Sigmoid colon (tissue), 7 donors: ENCODE data around the gene TMEM63A. TPM values are rescaled to one million over a fixed set of nuclear protein-coding genes. Genes with fewer than 3 reads are reported as not detected.

Experiments
- DNase-seq: peaks from one replicate; pipeline ENCODE4 v3.0.0-alpha.2; 2019
- H3K27ac ChIP-seq, 4 donors: fragments of 200-600 bp; sonication (generic); one replicate each; pipeline ENCODE4 v1.5.1; 2016 to 2019; ENCODE audit warnings: mild to moderate bottlenecking in 1 of 4
- H3K27me3 ChIP-seq, 3 donors: fragments of 200-600 bp; sonication (generic); one replicate each; pipeline ENCODE4 v1.5.1; 2019; ENCODE audit warnings: mild to moderate bottlenecking in 1 of 3
- H3K36me3 ChIP-seq, 4 donors: fragments of 200-600 bp; sonication (generic); one replicate each; pipeline ENCODE4 v1.5.1; 2016 to 2019
- H3K4me1 ChIP-seq, 4 donors: fragments of 200-600 bp; sonication (generic); one replicate each; pipeline ENCODE4 v1.5.1; 2017 to 2019
- H3K4me3 ChIP-seq, 4 donors: fragments of 200-600 bp; sonication (generic); one replicate each; pipeline ENCODE4 v1.5.1; 2017 to 2019; ENCODE audit warnings: mild to moderate bottlenecking in 2 of 4, moderate library complexity in 1 of 4
- H3K9me3 ChIP-seq, 4 donors: fragments of 200-600 bp in 3 of 4; sonication (generic) in 3 of 4; one replicate each; pipeline versions ENCODE4 v1.5.1 to v1.6.1; 2013 to 2019
- EP300 ChIP-seq, 4 donors: sonication (generic); formaldehyde crosslinking; IDR thresholded peaks; one replicate each; pipeline ENCODE4 v1.6.1; 2017; ENCODE audit warnings: antibody characterized with exemption in 4 of 4
- POLR2A ChIP-seq, 2 donors: fragments of 450-650 bp; IDR thresholded peaks; one replicate each; pipeline ENCODE4 v1.6.1; 2016; ENCODE audit warnings: antibody characterized with exemption in 2 of 2, mild to moderate bottlenecking in 2 of 2, moderate library complexity in 2 of 2
- POLR2AphosphoS5 ChIP-seq, 4 donors: sonication (generic); formaldehyde crosslinking; IDR thresholded peaks; one replicate each; pipeline ENCODE4 v1.6.1; 2017; ENCODE audit warnings: antibody characterized with exemption in 4 of 4
- WGBS, 2 donors: extraction: QIAGEN DNeasy Blood & Tissue Kit; methylation state at CpG; one replicate each; pipeline ENCODE4 v1.1.7; 2013; 5-methylcytosine and 5-hydroxymethylcytosine counted together
- intact Hi-C: fragments of 100-400 bp; cut with DNase I; formaldehyde crosslinking; loops from one replicate; pipeline ENCODE4 v1.15.1; 2023
- polyA plus RNA-seq, 3 donors: library from polyadenylated mRNA; stranded (reverse); fragments of 200-250 nt; gene quantifications; one replicate each; pipeline ENCODE4 v1.2.3, GENCODE V29; 2013
- total RNA-seq, 4 donors: library from RNA; depleted of rRNA; stranded (reverse); fragments of >200 nt; gene quantifications; one replicate each; pipeline ENCODE4 v1.1.0, GENCODE V29; 2016
- TF ChIP-seq, protein P1 (sequence below), 4 experiments: fragments of 450-650 bp in 3 of 4; fragments of 200-600 bp in 1 of 4; IDR thresholded peaks; one replicate each; pipeline ENCODE4 v1.5.1; 2016 to 2019; ENCODE audit warnings: antibody characterized with exemption in 4 of 4, mild to moderate bottlenecking in 3 of 4, moderate library complexity in 2 of 4
- donor health status: healthy with polysubstance abuse.
- donor health status: Bipolar disorder and iron deficiency.
- donor health status: healthy.

The TMEM63A gene
- total and polyA plus RNA-seq, 7 donors, result 3.0 to 103 (median 35.9) TPM

DNA sequence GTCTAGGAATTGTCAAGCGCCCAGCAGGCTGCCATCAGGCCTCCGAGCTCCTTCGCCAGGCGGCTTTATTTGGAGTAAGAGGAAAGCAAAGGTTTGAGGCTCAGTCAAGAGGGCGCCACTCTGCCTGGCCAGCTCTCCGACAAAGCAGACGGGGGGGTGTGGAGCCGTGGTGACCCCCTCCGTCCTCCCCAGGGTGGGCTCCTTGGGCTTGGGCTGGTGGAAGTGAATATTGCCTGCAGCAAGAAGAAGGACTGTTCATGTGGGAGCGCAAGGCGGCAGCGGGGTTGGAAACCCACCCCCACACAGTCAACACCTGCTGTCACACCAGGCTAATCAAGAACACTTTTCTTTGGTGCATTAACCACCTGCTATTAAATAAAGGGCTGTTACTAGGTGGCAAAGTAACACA is 57.6 kb downstream of the TMEM63A start:
- WGBS, 2 donors, result 91 to 95% methylated on average over 12 of the region's 12 CpGs
- no peak for DNase-seq
- H3K27ac ChIP-seq, result no peak overlapping the region

DNA sequence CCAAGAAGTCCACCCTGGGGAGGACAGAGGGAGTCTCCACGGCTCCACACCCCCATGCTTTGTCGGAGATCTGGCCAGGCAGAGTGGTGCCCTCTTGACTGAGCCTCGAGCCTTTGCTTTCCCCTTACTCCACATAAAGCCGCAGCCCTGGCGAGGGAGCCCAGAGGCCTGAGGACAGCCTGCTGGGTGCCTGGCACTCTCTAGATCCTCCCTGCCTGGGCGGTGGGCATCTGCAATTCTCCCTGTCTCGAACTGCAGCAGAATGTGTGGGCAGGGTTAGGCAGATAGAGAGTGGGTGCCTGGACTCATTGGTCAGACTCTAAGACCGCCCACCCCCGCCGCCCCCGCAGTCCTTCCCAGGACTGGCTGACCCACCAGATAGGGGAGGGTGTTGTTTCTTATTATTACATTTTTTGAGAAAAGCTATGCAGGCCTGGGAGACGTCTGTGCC is 58.3 kb downstream of the TMEM63A start:
- no peak for DNase-seq
- H3K27ac ChIP-seq, result peak overlapping the region in 1 of 4 donors; percentile 6
- intact Hi-C loops, result no loop called here
- peaks cover 0 to 4% (median 2%) of the 10 kb centered on the region in 4 donors for H3K36me3 ChIP-seq
- H3K4me3 ChIP-seq, result no peak overlapping the region
- H3K27me3 ChIP-seq, result no peaks in the 10 kb centered on the region
- 90 to 91% methylated on average over 12 of the region's 12 CpGs for WGBS, 2 donors
- H3K4me1 ChIP-seq, result peaks cover 0 to 51% (median 48%) of the 10 kb centered on the region in 4 donors
- TF ChIP-seq, protein P1, sequence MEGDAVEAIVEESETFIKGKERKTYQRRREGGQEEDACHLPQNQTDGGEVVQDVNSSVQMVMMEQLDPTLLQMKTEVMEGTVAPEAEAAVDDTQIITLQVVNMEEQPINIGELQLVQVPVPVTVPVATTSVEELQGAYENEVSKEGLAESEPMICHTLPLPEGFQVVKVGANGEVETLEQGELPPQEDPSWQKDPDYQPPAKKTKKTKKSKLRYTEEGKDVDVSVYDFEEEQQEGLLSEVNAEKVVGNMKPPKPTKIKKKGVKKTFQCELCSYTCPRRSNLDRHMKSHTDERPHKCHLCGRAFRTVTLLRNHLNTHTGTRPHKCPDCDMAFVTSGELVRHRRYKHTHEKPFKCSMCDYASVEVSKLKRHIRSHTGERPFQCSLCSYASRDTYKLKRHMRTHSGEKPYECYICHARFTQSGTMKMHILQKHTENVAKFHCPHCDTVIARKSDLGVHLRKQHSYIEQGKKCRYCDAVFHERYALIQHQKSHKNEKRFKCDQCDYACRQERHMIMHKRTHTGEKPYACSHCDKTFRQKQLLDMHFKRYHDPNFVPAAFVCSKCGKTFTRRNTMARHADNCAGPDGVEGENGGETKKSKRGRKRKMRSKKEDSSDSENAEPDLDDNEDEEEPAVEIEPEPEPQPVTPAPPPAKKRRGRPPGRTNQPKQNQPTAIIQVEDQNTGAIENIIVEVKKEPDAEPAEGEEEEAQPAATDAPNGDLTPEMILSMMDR (IDR thresholded peaks at IDR 0.05), result no peak
- TF ChIP-seq POLR2AphosphoS5 (IDR thresholded peaks at IDR 0.05) (no peak), POLR2A (IDR thresholded peaks at IDR 0.05) (no peak), EP300 (IDR thresholded peaks at IDR 0.05) (no peak)
- H3K9me3 ChIP-seq, result no peaks in the 10 kb centered on the region

More for the DNA sequence above, 57.6 kb downstream of the TMEM63A start:
- H3K27me3 ChIP-seq, result no peaks in the 10 kb centered on the region
- no peaks in the 10 kb centered on the region for H3K9me3 ChIP-seq
- H3K4me3 ChIP-seq, result no peak overlapping the region
- H3K36me3 ChIP-seq, result peaks cover 0 to 11% (median 7%) of the 10 kb centered on the region in 4 donors
- TF ChIP-seq EP300 (IDR thresholded peaks at IDR 0.05) (no peak), POLR2AphosphoS5 (IDR thresholded peaks at IDR 0.05) (no peak), POLR2A (IDR thresholded peaks at IDR 0.05) (no peak)
- TF ChIP-seq, protein P1 (IDR thresholded peaks at IDR 0.05), result no peak
- intact Hi-C loops, result no loop called here
- H3K4me1 ChIP-seq, result peaks cover 0 to 48% (median 44%) of the 10 kb centered on the region in 4 donors

DNA sequence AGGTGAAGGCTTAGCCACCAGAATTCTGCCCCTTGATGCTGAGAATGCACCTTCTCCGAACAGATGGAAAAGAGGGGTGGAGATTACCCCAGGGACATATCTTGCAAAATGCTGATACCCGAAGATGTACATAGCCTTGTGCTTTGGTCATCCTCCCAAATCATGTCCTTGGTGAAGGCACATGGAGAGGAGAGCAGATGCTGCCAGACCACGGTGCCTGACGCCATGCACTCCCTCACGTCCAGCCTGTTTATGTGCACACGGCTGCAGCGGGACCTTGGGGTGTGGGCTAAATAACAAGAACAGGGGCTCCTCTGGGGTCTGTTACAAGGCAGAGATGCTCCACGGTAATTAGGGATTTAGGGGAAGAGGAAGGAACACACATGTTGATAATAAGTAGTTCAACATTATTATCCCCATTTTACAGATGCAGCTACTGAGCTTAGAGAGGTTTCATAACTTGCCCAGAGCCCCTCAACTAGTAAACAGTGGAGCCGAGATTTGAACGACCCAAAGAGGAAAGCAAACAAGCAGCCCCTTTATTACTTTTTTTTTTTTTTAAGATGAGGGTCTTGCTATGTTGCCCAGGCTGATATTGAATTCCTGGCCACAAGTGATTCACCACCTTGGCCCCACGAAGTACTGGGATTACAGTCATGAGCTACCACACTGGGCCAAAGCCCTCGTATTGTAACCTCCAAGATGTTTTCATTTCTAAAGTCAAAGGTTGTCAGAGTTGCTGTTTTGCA is 59.4 kb downstream of the TMEM63A start:
- no peak overlapping the region for H3K4me3 ChIP-seq
- H3K9me3 ChIP-seq, result no peaks in the 10 kb centered on the region
- intact Hi-C loops, result no loop called here
- 90 to 92% methylated on average over 12 of the region's 12 CpGs for WGBS, 2 donors
- H3K27ac ChIP-seq, result peak overlapping the region in 1 of 4 donors; percentile 6
- no peak for DNase-seq
- no peaks in the 10 kb centered on the region for H3K27me3 ChIP-seq
- peaks cover 0 to 4% (median 2%) of the 10 kb centered on the region in 4 donors for H3K36me3 ChIP-seq
- peaks cover 0 to 60% (median 57%) of the 10 kb centered on the region in 4 donors for H3K4me1 ChIP-seq
- TF ChIP-seq EP300 (IDR thresholded peaks at IDR 0.05) (no peak), POLR2A (IDR thresholded peaks at IDR 0.05) (no peak), POLR2AphosphoS5 (IDR thresholded peaks at IDR 0.05) (no peak)
- TF ChIP-seq, protein P1 (IDR thresholded peaks at IDR 0.05), result no peak

DNA sequence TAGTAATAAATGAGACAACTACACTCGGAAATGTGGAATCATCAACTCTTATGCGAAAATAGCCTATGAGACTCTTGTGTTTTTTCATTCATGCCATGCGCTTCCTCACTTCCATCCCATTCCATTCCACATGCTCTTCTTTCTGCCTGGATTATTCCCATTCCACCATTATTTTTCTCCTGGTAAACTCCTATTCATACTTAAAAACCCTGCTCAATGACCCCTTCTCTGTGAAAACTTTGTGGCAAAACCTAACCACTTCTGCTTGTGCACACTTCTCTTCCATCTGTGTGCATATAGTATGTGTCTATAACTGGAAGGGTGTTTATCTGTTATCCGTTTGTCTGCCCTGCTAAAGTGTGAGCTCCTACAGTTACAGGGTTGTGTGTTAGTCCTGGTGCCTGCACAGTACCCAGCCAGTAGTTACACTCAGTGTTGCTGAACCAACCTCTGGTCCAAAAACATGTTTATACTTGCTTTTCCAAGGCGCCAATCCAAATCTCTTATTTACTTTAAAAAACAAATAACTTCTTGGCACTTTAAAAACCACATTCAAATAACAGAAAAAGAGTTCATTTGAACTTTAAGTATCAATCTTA is 61.6 kb downstream of the TMEM63A start:
- no peaks in the 10 kb centered on the region for H3K9me3 ChIP-seq
- intact Hi-C loops, result no loop called here
- H3K4me3 ChIP-seq, result no peak overlapping the region
- DNase-seq, result no peak
- peak overlapping the region; percentile 52 to 67 (median 64) for H3K27ac ChIP-seq
- WGBS, 2 donors, result 66 to 85% methylated on average over 5 of the region's 5 CpGs
- H3K36me3 ChIP-seq, result peaks cover 0 to 4% (median 2%) of the 10 kb centered on the region in 4 donors
- H3K4me1 ChIP-seq, result peaks cover 0 to 76% (median 70%) of the 10 kb centered on the region in 4 donors
- TF ChIP-seq POLR2AphosphoS5 (IDR thresholded peaks at IDR 0.05), result no peak
- no peak for TF ChIP-seq EP300 (IDR thresholded peaks at IDR 0.05)
- TF ChIP-seq, protein P1 (IDR thresholded peaks at IDR 0.05), result no peak
- no peak for TF ChIP-seq POLR2A (IDR thresholded peaks at IDR 0.05)
- no peaks in the 10 kb centered on the region for H3K27me3 ChIP-seq
